Measurements from ENCODE around the gene PPCDC. TPM values are rescaled to one million over a fixed set of nuclear protein-coding genes. Genes with fewer than 3 reads are reported as not detected.

Gene PPCDC
- total RNA-seq, result 10 to 100 TPM; 11.1 to 13.6 TPM
- long read RNA-seq, transcript PPCDC-201 (6 exons, 2,250 nt), result major isoform, 5 of 13 reads
- long read RNA-seq, partial matches to known transcripts, result 3 of 13 reads
- long read RNA-seq, other reads (novel, unspliced or antisense), result 4 of 13 reads

- intact Hi-C loops (cut with DNase I, micrococcal nuclease), result no loop called here
These were observed at the start of gene PPCDC for GRCh38 chr15:75023181-75023871. TSS of gene PPCDC (plus strand) at chr15:75023590. CDS start at chr15:75028319, 4,729 bp downstream.

GRCh38 chr15:74976159-74976558 lies 47.2 kb upstream of the PPCDC start:
- ATAC-seq, result no peak
- DNase-seq, result no peak
- intact Hi-C loops (cut with DNase I, micrococcal nuclease), result no loop called here

More at GRCh38 chr15:75023181-75023871, at the start of gene PPCDC:
- ATAC-seq (peak; percentile 97), DNase-seq (peak; percentile 97)

- DNase-seq (no peak), ATAC-seq (no peak)
These were observed 45.8 kb upstream of the PPCDC start for GRCh38 chr15:74977599-74977998.

GRCh38 chr15:74978077-74978476 lies 45.3 kb upstream of the PPCDC start:
- ATAC-seq, result no peak
- no peak for DNase-seq
- intact Hi-C loops (cut with DNase I, micrococcal nuclease), result no loop called here

More at GRCh38 chr15:74977599-74977998, 45.8 kb upstream of the PPCDC start:
- intact Hi-C loops (cut with DNase I, micrococcal nuclease), result no loop called here

GRCh38 chr15:74978503-74978902 lies 44.9 kb upstream of the PPCDC start:
- ATAC-seq (no peak), DNase-seq (no peak)
- intact Hi-C loops (cut with DNase I, micrococcal nuclease), result no loop called here

- intact Hi-C loops (cut with DNase I, micrococcal nuclease), result no loop called here
- no peak for ATAC-seq
- no peak for DNase-seq
These were observed 41.2 kb upstream of the PPCDC start for GRCh38 chr15:74982183-74982582.

- DNase-seq, result no peak
- peak; percentile 80 for ATAC-seq
- intact Hi-C loops (cut with DNase I, micrococcal nuclease), result no loop called here
These were observed 39.6 kb upstream of the PPCDC start for GRCh38 chr15:74983725-74984231.

GRCh38 chr15:74988007-74988800 lies 35.2 kb upstream of the PPCDC start:
- peak; percentile 47 to 64 for DNase-seq
- intact Hi-C loops (cut with DNase I, micrococcal nuclease), result no loop called here
- ATAC-seq, result peak; percentile 88

- ATAC-seq (no peak), DNase-seq (no peak)
- intact Hi-C loops (cut with DNase I, micrococcal nuclease), result no loop called here
These were observed 33.9 kb upstream of the PPCDC start for GRCh38 chr15:74989527-74989926.

- intact Hi-C loops (cut with DNase I, micrococcal nuclease), result no loop called here
- DNase-seq (no peak), ATAC-seq (no peak)
These were observed 30.8 kb upstream of the PPCDC start for GRCh38 chr15:74992619-74993018.

GRCh38 chr15:74994236-74994635 lies 29.2 kb upstream of the PPCDC start:
- intact Hi-C loops (cut with DNase I, micrococcal nuclease), result no loop called here
- DNase-seq (no peak), ATAC-seq (no peak)

- intact Hi-C loops (cut with DNase I, micrococcal nuclease), result no loop called here
- no peak for DNase-seq
- ATAC-seq, result no peak
These were observed 28.7 kb upstream of the PPCDC start for GRCh38 chr15:74994685-74995084.

- intact Hi-C loops (cut with DNase I, micrococcal nuclease), result no loop called here
- peak; percentile 95 to 97 for DNase-seq
- peak; percentile 88 for ATAC-seq
These were observed 28.1 kb upstream of the PPCDC start, which contains the start of gene SCAMP5 for GRCh38 chr15:74995182-74995778. TSS of gene SCAMP5 (plus strand) at chr15:74995563. CDS start at chr15:75011840, 16,277 bp downstream.

GRCh38 chr15:74995779-74996765 lies 27.3 kb upstream of the PPCDC start:
- intact Hi-C loops (cut with DNase I, micrococcal nuclease), result no loop called here
- peak in 1 of 2 donors; percentile 22 for DNase-seq
- no peak for ATAC-seq

GRCh38 chr15:74997141-74997540 lies 26.2 kb upstream of the PPCDC start:
- ATAC-seq (no peak), DNase-seq (no peak)
- intact Hi-C loops (cut with DNase I, micrococcal nuclease), result no loop called here

GRCh38 chr15:74997543-74997942 lies 25.8 kb upstream of the PPCDC start:
- ATAC-seq (no peak), DNase-seq (no peak)
- intact Hi-C loops (cut with DNase I, micrococcal nuclease), result no loop called here

- ATAC-seq, result no peak
- intact Hi-C loops (cut with DNase I, micrococcal nuclease), result no loop called here
- DNase-seq, result no peak
These were observed 22.1 kb upstream of the PPCDC start for GRCh38 chr15:75001310-75001709.

GRCh38 chr15:75002398-75002797 lies 21.0 kb upstream of the PPCDC start:
- intact Hi-C loops (cut with DNase I, micrococcal nuclease), result no loop called here
- no peak for DNase-seq
- no peak for ATAC-seq

Measured in left colon (tissue), 2 donors.